ENCODE measurements around the gene GUCY2C. TPM values are rescaled to one million over a fixed set of nuclear protein-coding genes. Genes with fewer than 3 reads are reported as not detected.

The GUCY2C gene
- total and polyA plus RNA-seq, 2 donors (not counting 3 experiments of a cell fraction or from before 2014, with no cell fraction given): not detected

DNA sequence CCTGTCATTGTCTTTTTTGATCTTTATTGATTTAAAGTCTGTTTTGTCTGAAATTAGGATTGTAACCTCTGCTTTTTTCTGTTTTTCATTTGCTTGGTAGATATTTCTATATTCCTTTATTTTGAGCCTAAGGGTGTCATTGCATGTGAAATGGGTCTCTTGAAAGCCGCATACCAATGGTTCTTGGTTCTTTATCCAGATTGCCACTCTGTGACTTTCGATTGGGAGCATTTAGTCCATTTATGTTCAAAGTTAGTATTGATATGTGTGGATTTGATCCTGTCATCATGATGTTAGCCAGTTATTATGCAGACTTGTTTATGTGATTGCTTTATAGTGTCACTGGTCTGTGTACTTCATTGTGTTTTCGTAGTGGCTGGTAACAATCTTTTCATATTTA, 98.9 kb downstream of the GUCY2C start:
- POLR2A ChIA-PET: no interaction called here
- Histone ChIP-seq H3K4me3 (replicated peaks in 1 of 3; ENCODE audit: insufficient read depth in 1 of 3, low read depth in 1 of 3, low read length in 3 of 3) (no peak overlapping the region), H3K9me3 (replicated peaks; ENCODE audit: control insufficient read depth, insufficient read depth, low read length) (no peaks in the 10 kb centered on the region), H3K4me1 (ENCODE audit: control insufficient read depth, extremely low read depth, insufficient read depth, low read length) (no peaks in the 10 kb centered on the region), H3K4me2 (ENCODE audit: insufficient read depth, low read length) (no peak overlapping the region), H3K36me3 (ENCODE audit: control insufficient read depth in 2 of 2, extremely low read depth in 1 of 2, insufficient read depth in 2 of 2, low read length in 2 of 2) (no peaks in the 10 kb centered on the region), H3K27ac (ENCODE audit: insufficient read depth, low read depth, low read length) (no peak overlapping the region), H2AFZ (ENCODE audit: low read depth, low read length) (no peak overlapping the region), H3K79me2 (ENCODE audit: control insufficient read depth, insufficient read depth, low read length) (no peaks in the 10 kb centered on the region), H3K9me1 (replicated peaks; ENCODE audit: control insufficient read depth, extremely low read depth, insufficient read depth, low read length) (no peaks in the 10 kb centered on the region), H4K20me1 (replicated peaks; ENCODE audit: control insufficient read depth, extremely low read depth, insufficient read depth, low read length) (no peaks in the 10 kb centered on the region), H3K9ac (replicated peaks; ENCODE audit: extremely low read depth, insufficient read depth, low read length) (no peak overlapping the region), H3K27me3 (ENCODE audit: control insufficient read depth in 2 of 2, insufficient read depth in 2 of 2, low read length in 2 of 2) (no peaks in the 10 kb centered on the region)
- DNase-seq (ENCODE audit: low read depth, low spot score) (no peak), FAIRE-seq (no peak)
- intact Hi-C loops (cut with micrococcal nuclease): no loop called here
- CTCF ChIA-PET: no interaction called here
- dilution Hi-C loops (cut with MboI; ENCODE audit: extremely low pct_ligation_motif_present, low sequenced_read_pairs): no loop called here
- no TSS peak for BruUV-seq (replicated peaks)
- TF ChIP-seq EZH2 (IDR thresholded peaks at IDR 0.05; ENCODE audit: borderline replicate concordance, low read depth, low read length, severe bottlenecking) (no peak), MYC (IDR thresholded peaks at IDR 0.05; ENCODE audit: low read depth, low read length) (no peak), POLR2A (IDR thresholded peaks at IDR 0.05; ENCODE audit: low read depth, low read length) (no peak), FOS (IDR thresholded peaks at IDR 0.05; ENCODE audit: borderline replicate concordance, insufficient read depth, low read length) (no peak), GATA2 (IDR thresholded peaks at IDR 0.05; ENCODE audit: insufficient read depth, insufficient read length, low read depth, low read length) (no peak), JUN (IDR thresholded peaks at IDR 0.05; ENCODE audit: borderline replicate concordance, insufficient read depth, insufficient read length, low read depth) (no peak), POLR2AphosphoS5 (IDR thresholded peaks at IDR 0.05; ENCODE audit: insufficient read depth, low read depth, low read length) (no peak)
- TF ChIP-seq, protein P1, sequence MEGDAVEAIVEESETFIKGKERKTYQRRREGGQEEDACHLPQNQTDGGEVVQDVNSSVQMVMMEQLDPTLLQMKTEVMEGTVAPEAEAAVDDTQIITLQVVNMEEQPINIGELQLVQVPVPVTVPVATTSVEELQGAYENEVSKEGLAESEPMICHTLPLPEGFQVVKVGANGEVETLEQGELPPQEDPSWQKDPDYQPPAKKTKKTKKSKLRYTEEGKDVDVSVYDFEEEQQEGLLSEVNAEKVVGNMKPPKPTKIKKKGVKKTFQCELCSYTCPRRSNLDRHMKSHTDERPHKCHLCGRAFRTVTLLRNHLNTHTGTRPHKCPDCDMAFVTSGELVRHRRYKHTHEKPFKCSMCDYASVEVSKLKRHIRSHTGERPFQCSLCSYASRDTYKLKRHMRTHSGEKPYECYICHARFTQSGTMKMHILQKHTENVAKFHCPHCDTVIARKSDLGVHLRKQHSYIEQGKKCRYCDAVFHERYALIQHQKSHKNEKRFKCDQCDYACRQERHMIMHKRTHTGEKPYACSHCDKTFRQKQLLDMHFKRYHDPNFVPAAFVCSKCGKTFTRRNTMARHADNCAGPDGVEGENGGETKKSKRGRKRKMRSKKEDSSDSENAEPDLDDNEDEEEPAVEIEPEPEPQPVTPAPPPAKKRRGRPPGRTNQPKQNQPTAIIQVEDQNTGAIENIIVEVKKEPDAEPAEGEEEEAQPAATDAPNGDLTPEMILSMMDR (IDR thresholded peaks at IDR 0.05; ENCODE audit: extremely low read depth in 1 of 2, insufficient read depth in 1 of 2, low read depth in 1 of 2, low read length in 2 of 2): no peak
- TF ChIP-seq, protein P2, sequence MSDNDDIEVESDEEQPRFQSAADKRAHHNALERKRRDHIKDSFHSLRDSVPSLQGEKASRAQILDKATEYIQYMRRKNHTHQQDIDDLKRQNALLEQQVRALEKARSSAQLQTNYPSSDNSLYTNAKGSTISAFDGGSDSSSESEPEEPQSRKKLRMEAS (IDR thresholded peaks at IDR 0.05; ENCODE audit: insufficient read depth, insufficient read length): no peak

All from endothelial cell of umbilical vein (primary cell).